Tibial nerve (tissue), 4 donors: ENCODE measurements around the gene PCDH11X. TPM values are rescaled to one million over a fixed set of nuclear protein-coding genes. Genes with fewer than 3 reads are reported as not detected.

Experiments used
- small RNA-seq: library from RNA; depleted of rRNA; stranded (forward); fragments of <200 nt; gene quantifications from one replicate; pipeline ENCODE3, GENCODE V24; 2016
- total RNA-seq, 4 donors: library from RNA; depleted of rRNA; stranded (reverse); fragments of >200 nt; gene quantifications; one replicate each; pipeline ENCODE4 v1.1.0, GENCODE V29; 2016

PCDH11X gene
- total RNA-seq, 4 donors from 2014 or later, result 0.39 to 2.4 (median 1.2) TPM

Small RNA genes within 50 kb of the gene (small RNA-seq; reads per million reads assigned to genes)
- gene RNU2-26P, result not detected
